IMR-90 (cell line): ENCODE data around the gene PPP1R13L. TPM values are rescaled to one million over a fixed set of nuclear protein-coding genes. Genes with fewer than 3 reads are reported as not detected.

Experiments
- ATAC-seq: fragments of 200-7000 bp; cut with Tn5 transposase; 2 replicates; pipeline ENCODE4 v1.9.1; 2020; ENCODE audit warnings: low read depth, mild to moderate bottlenecking, moderate library complexity
- BruUV-seq: library from RNA; stranded (reverse); fragments of 400-500 nt; replicated peaks from 2 replicates; lab custom pipeline; 2021; lab: Mats Ljungman, UMichigan
- CTCF ChIA-PET: fragments of 300-600 bp; formaldehyde crosslinking; extraction: SDS; loops from one replicate; lab custom pipeline; 2021; ENCODE audit warnings: antibody characterized with exemption; lab: Yijun Ruan, JAX
- POLR2A ChIA-PET: fragments of 300-600 bp; sonication (Branson Sonifier 250); formaldehyde crosslinking; loops from one replicate; lab custom pipeline; 2022; ENCODE audit warnings: antibody characterized with exemption; ENCODE audit not compliant: unreplicated experiment; lab: Charles Lee
- DNase-seq: peaks from one replicate; pipeline ENCODE4 v3.0.0; 2013
- H2AFZ ChIP-seq: replicated peaks from 2 replicates; pipeline ENCODE3; 2013; ENCODE audit warnings: low read length, mild to moderate bottlenecking; ENCODE audit not compliant: poor library complexity
- H2AK5ac ChIP-seq: 2 replicates; pipeline ENCODE4 v1.6.1; 2013; ENCODE audit warnings: low read depth, low read length, inconsistent platforms
- H2AK9ac ChIP-seq: replicated peaks from 2 replicates; pipeline ENCODE3; 2013; ENCODE audit warnings: mild to moderate bottlenecking, low read depth, low read length, moderate library complexity; ENCODE audit not compliant: poor library complexity
- H2BK120ac ChIP-seq: 2 replicates; pipeline ENCODE4 v1.6.1; 2013; ENCODE audit warnings: low read depth, low read length, inconsistent platforms
- H2BK15ac ChIP-seq: 3 replicates; pipeline ENCODE4 v1.6.1; 2013; ENCODE audit warnings: low read depth, low read length, inconsistent platforms
- H2BK20ac ChIP-seq: 2 replicates; pipeline ENCODE4 v1.6.1; 2013; ENCODE audit warnings: low read depth, mild to moderate bottlenecking, inconsistent platforms, low read length, moderate library complexity
- H2BK5ac ChIP-seq: 2 replicates; pipeline ENCODE4 v1.6.1; 2013; ENCODE audit warnings: mild to moderate bottlenecking, low read depth, low read length, inconsistent platforms; ENCODE audit not compliant: poor library complexity, severe bottlenecking
- H3K14ac ChIP-seq: replicated peaks from 2 replicates; pipeline ENCODE4 v1.6.1; 2013; ENCODE audit warnings: low read depth, low read length, inconsistent platforms
- H3K18ac ChIP-seq: 2 replicates; pipeline ENCODE4 v1.6.1; 2013; ENCODE audit warnings: low read depth, low read length, control low read depth
- H3K23ac ChIP-seq: 2 replicates; pipeline ENCODE4 v1.6.1; 2013; ENCODE audit warnings: low read depth, low read length, inconsistent platforms
- H3K27ac ChIP-seq: 2 replicates; pipeline ENCODE4 v1.5.1; 2013; ENCODE audit warnings: mild to moderate bottlenecking, control low read depth, low read length; ENCODE audit not compliant: insufficient read depth
- H3K27me3 ChIP-seq: 2 replicates; pipeline ENCODE4 v1.6.1; 2013; ENCODE audit warnings: low read length; ENCODE audit not compliant: control insufficient read depth, insufficient read depth
- H3K36me3 ChIP-seq: 2 replicates; pipeline ENCODE4 v1.6.1; 2013; ENCODE audit warnings: low read length, mixed read lengths; ENCODE audit not compliant: control insufficient read depth, insufficient read depth
- H3K4ac ChIP-seq: 2 replicates; pipeline ENCODE4 v1.6.1; 2013; ENCODE audit warnings: low read depth, low read length, inconsistent platforms
- H3K4me1 ChIP-seq: 2 replicates; pipeline ENCODE4 v1.6.1; 2013; ENCODE audit warnings: low read length, mixed read lengths; ENCODE audit not compliant: control insufficient read depth, insufficient read depth
- H3K4me2 ChIP-seq: 2 replicates; pipeline ENCODE4 v1.6.1; 2013; ENCODE audit warnings: low read depth, mild to moderate bottlenecking, control low read depth, low read length, moderate library complexity
- H3K4me3 ChIP-seq: 2 replicates; pipeline ENCODE4 v1.5.1; 2013; ENCODE audit warnings: low read depth, mild to moderate bottlenecking, control low read depth, low read length, moderate library complexity; ENCODE audit not compliant: insufficient read depth
- H3K56ac ChIP-seq: 2 replicates; pipeline ENCODE4 v1.6.1; 2013; ENCODE audit warnings: low read length, inconsistent platforms; ENCODE audit not compliant: insufficient read depth; ENCODE audit errors: extremely low read depth
- H3K79me1 ChIP-seq, 2 experiments: 2 replicates each; pipeline ENCODE4 v1.6.1; 2013; ENCODE audit warnings: low read length in 2 of 2, inconsistent platforms in 1 of 2, low read depth in 1 of 2
- H3K9ac ChIP-seq: 2 replicates; pipeline ENCODE4 v1.6.1; 2013; ENCODE audit warnings: low read depth, low read length, control low read depth
- H3K9me1 ChIP-seq: 2 replicates; pipeline ENCODE4 v1.6.1; 2013; ENCODE audit warnings: low read length, inconsistent platforms; ENCODE audit not compliant: insufficient read depth
- H3K9me3 ChIP-seq: 2 replicates; pipeline ENCODE4 v1.6.1; 2013; ENCODE audit warnings: low read length; ENCODE audit not compliant: control insufficient read depth, insufficient read depth
- H4K20me1 ChIP-seq: 2 replicates; pipeline ENCODE4 v1.6.1; 2013; ENCODE audit warnings: low read length, inconsistent platforms; ENCODE audit not compliant: insufficient read depth
- H4K5ac ChIP-seq: 2 replicates; pipeline ENCODE4 v1.6.1; 2013; ENCODE audit warnings: mild to moderate bottlenecking, low read depth, low read length, control low read depth
- H4K8ac ChIP-seq, 2 experiments: 2 replicates each; pipeline ENCODE4 v1.6.1; 2013; ENCODE audit warnings: low read depth in 2 of 2, low read length in 2 of 2, control low read depth in 1 of 2, inconsistent platforms in 1 of 2
- H4K91ac ChIP-seq: 2 replicates; pipeline ENCODE4 v1.6.1; 2013; ENCODE audit warnings: low read depth, low read length, inconsistent platforms; ENCODE audit not compliant: insufficient read depth
- BHLHE40 ChIP-seq: fragments of 150-350 bp; IDR thresholded peaks from 2 replicates; pipeline ENCODE4 v1.6.1; 2016; ENCODE audit warnings: mild to moderate bottlenecking, low read depth, low read length
- CEBPB ChIP-seq: IDR thresholded peaks from 2 replicates; pipeline ENCODE4 v1.6.1; 2012; ENCODE audit warnings: low read depth, low read length, improper control_type of control experiment
- CHD1 ChIP-seq: IDR thresholded peaks from 2 replicates; pipeline ENCODE4 v1.6.1; 2012; ENCODE audit warnings: low read depth, low read length, improper control_type of control experiment
- ELK1 ChIP-seq: fragments of 150-350 bp; IDR thresholded peaks from 2 replicates; pipeline ENCODE4 v1.6.1; 2016; ENCODE audit warnings: low read depth, mild to moderate bottlenecking, low read length, moderate library complexity, borderline replicate concordance
- FOS ChIP-seq: fragments of 150-350 bp; IDR thresholded peaks from 2 replicates; pipeline ENCODE4 v1.6.1; 2016; ENCODE audit warnings: low read depth, low read length
- MAFK ChIP-seq: IDR thresholded peaks from 2 replicates; pipeline ENCODE4 v1.6.1; 2012; ENCODE audit warnings: low read depth, low read length, improper control_type of control experiment
- MAZ ChIP-seq: IDR thresholded peaks from 2 replicates; pipeline ENCODE4 v1.6.1; 2012; ENCODE audit warnings: low read depth, mild to moderate bottlenecking, low read length, improper control_type of control experiment, moderate library complexity, borderline replicate concordance
- MXI1 ChIP-seq: IDR thresholded peaks from 2 replicates; pipeline ENCODE4 v1.6.1; 2012; ENCODE audit warnings: low read depth, mild to moderate bottlenecking, low read length, moderate library complexity, borderline replicate concordance
- NFE2L2 ChIP-seq: fragments of 150-350 bp; IDR thresholded peaks from 2 replicates; pipeline ENCODE4 v1.6.1; 2016; ENCODE audit warnings: low read depth, mild to moderate bottlenecking, low read length
- POLR2A ChIP-seq: IDR thresholded peaks from 2 replicates; pipeline ENCODE4 v1.6.1; 2012; ENCODE audit warnings: mild to moderate bottlenecking, low read depth, low read length
- RAD21 ChIP-seq: IDR thresholded peaks from 2 replicates; pipeline ENCODE4 v1.6.1; 2012; ENCODE audit warnings: low read length, improper control_type of control experiment
- RCOR1 ChIP-seq: IDR thresholded peaks from 2 replicates; pipeline ENCODE4 v1.6.1; 2012; ENCODE audit warnings: mild to moderate bottlenecking, low read length, improper control_type of control experiment; ENCODE audit not compliant: insufficient replicate concordance
- RFX5 ChIP-seq: IDR thresholded peaks from 2 replicates; pipeline ENCODE4 v1.8.0; 2012; ENCODE audit warnings: low read depth, mild to moderate bottlenecking, low read length, moderate library complexity
- SMC3 ChIP-seq: fragments of 150-350 bp; IDR thresholded peaks from 2 replicates; pipeline ENCODE4 v1.6.1; 2016; ENCODE audit warnings: low read depth, mild to moderate bottlenecking, antibody characterized with exemption, low read length, moderate library complexity
- WGBS, 2 experiments: methylation state at CpG; one replicate each; pipeline versions ENCODE4 v1.1.5 to v1.1.7; 2013; ENCODE audit warnings: missing lambda C conversion rate in 2 of 2; ENCODE audit not compliant: insufficient read length in 1 of 2; ENCODE audit errors: extremely low coverage in 2 of 2; 5-methylcytosine and 5-hydroxymethylcytosine counted together
- dilution Hi-C: fragments of 300-500 bp; cut with HindIII; formaldehyde crosslinking; loops from one replicate; pipeline ENCODE4 v1.14.3; 2018; ENCODE audit warnings: low sequenced_read_pairs; ENCODE audit not compliant: unreplicated experiment
- in situ Hi-C: fragments of 300-500 bp; cut with MboI; formaldehyde crosslinking; loops from 3 replicates; pipeline ENCODE4 v1.14.3; 2019; ENCODE audit warnings: low sequenced_read_pairs, inconsistent platforms, mixed read lengths
- intact Hi-C: fragments of 100-400 bp; cut with micrococcal nuclease; formaldehyde crosslinking; loops from 2 replicates; pipeline ENCODE4 v1.10.0; 2022
- polyA plus RNA-seq, 3 experiments: library from polyadenylated mRNA; depleted of rRNA; stranded (reverse); fragments of >200 nt; gene quantifications; 2 replicates each; pipeline ENCODE4 v1.2.3, GENCODE V29; 2012; ENCODE audit warnings: low replicate concordance in 1 of 3
- total RNA-seq: library from RNA; depleted of rRNA; stranded (reverse); fragments of >200 nt; gene quantifications from 2 replicates; pipeline ENCODE4 v1.2.3, GENCODE V29; 2012
- TF ChIP-seq, protein P1 (sequence below): fragments of 150-350 bp; IDR thresholded peaks from 2 replicates; pipeline ENCODE4 v1.6.1; 2017; ENCODE audit warnings: mild to moderate bottlenecking, antibody characterized with exemption, low read length, low read depth
- TF ChIP-seq, protein P2 (sequence below): conservative IDR thresholded peaks from 2 replicates; pipeline ENCODE4 v1.5.1; 2012; ENCODE audit warnings: mild to moderate bottlenecking, low read depth, low read length, improper control_type of control experiment

Gene PPP1R13L
- total and polyA plus RNA-seq, 2 of the 4 experiments (the other 2 are of a cell fraction), result 3.0 to 13.3 TPM

DNA sequence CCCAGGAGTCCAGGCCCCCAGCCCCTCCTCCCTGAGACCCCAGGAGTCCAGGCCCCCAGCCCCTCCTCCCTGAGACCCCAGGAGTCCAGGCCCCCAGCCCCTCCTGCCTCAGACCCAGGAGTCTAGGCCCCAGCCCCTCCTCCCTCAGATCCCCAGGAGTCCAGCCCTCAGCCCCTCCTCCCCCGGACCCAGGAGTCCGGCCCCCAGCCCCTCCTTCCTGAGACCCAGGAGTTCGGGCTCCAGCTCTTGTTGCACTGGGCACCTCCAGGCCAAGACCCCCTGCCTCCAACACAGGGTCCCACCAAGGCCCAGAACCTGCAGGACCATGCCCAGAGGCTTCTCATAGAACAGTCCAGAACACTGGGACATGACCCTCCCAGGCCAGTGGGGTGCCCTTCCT, 15.0 kb upstream of the PPP1R13L start:
- no peak for ATAC-seq
- no peak overlapping the region for H2BK5ac ChIP-seq
- H2BK120ac ChIP-seq, result no peak overlapping the region
- H4K20me1 ChIP-seq, result no peaks in the 10 kb centered on the region
- no peak overlapping the region for H3K56ac ChIP-seq
- H3K27me3 ChIP-seq, result no peaks in the 10 kb centered on the region
- H3K9me3 ChIP-seq, result no peaks in the 10 kb centered on the region
- no peak overlapping the region for H2AK9ac ChIP-seq
- intact Hi-C loops (no loop called here), dilution Hi-C loops (no loop called here), in situ Hi-C loops (no loop called here)
- no peak for TF ChIP-seq ELK1
- no peak for TF ChIP-seq MAZ
- TF ChIP-seq, protein P1, sequence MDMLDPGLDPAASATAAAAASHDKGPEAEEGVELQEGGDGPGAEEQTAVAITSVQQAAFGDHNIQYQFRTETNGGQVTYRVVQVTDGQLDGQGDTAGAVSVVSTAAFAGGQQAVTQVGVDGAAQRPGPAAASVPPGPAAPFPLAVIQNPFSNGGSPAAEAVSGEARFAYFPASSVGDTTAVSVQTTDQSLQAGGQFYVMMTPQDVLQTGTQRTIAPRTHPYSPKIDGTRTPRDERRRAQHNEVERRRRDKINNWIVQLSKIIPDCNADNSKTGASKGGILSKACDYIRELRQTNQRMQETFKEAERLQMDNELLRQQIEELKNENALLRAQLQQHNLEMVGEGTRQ, result no peak
- no peak for TF ChIP-seq POLR2A
- no peak for TF ChIP-seq RAD21
- TF ChIP-seq RFX5, result no peak
- TF ChIP-seq BHLHE40, result no peak
- TF ChIP-seq NFE2L2, result no peak
- TF ChIP-seq CEBPB, result no peak
- no peak for TF ChIP-seq SMC3
- TF ChIP-seq RCOR1, result no peak
- no peak for TF ChIP-seq MAFK
- no peak for TF ChIP-seq FOS
- TF ChIP-seq, protein P2, sequence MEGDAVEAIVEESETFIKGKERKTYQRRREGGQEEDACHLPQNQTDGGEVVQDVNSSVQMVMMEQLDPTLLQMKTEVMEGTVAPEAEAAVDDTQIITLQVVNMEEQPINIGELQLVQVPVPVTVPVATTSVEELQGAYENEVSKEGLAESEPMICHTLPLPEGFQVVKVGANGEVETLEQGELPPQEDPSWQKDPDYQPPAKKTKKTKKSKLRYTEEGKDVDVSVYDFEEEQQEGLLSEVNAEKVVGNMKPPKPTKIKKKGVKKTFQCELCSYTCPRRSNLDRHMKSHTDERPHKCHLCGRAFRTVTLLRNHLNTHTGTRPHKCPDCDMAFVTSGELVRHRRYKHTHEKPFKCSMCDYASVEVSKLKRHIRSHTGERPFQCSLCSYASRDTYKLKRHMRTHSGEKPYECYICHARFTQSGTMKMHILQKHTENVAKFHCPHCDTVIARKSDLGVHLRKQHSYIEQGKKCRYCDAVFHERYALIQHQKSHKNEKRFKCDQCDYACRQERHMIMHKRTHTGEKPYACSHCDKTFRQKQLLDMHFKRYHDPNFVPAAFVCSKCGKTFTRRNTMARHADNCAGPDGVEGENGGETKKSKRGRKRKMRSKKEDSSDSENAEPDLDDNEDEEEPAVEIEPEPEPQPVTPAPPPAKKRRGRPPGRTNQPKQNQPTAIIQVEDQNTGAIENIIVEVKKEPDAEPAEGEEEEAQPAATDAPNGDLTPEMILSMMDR, result no peak
- no peak for TF ChIP-seq CHD1
- no peak for TF ChIP-seq MXI1
- 50% methylated on average over 1 of the region's 3 CpGs; no CpG with 5 or more reads in 1 of the 2 experiments for WGBS, 2 experiments
- no peak overlapping the region for H3K4me3 ChIP-seq
- BruUV-seq, result no TSS peak
- H3K14ac ChIP-seq, result no peak overlapping the region
- no peaks in the 10 kb centered on the region; the same call in 1 of the 2 replicates for H3K9me1 ChIP-seq
- no peak for DNase-seq
- H4K91ac ChIP-seq, result no peak overlapping the region
- no peak overlapping the region for H3K4me2 ChIP-seq
- no peak overlapping the region for H4K8ac ChIP-seq
- H3K4ac ChIP-seq, result no peak overlapping the region
- no peak overlapping the region for H3K23ac ChIP-seq
- H3K27ac ChIP-seq, result no peak overlapping the region
- H4K5ac ChIP-seq, result no peak overlapping the region
- no peak overlapping the region for H3K9ac ChIP-seq
- no peak overlapping the region for H2BK20ac ChIP-seq
- ChIA-PET CTCF (no interaction called here), POLR2A (no interaction called here)
- H3K36me3 ChIP-seq, result peaks cover 43% of the 10 kb centered on the region
- no peak overlapping the region for H2AFZ ChIP-seq
- no peak overlapping the region for H2BK15ac ChIP-seq
- peaks cover 5% of the 10 kb centered on the region for H3K4me1 ChIP-seq
- peaks cover 14 to 51% of the 10 kb centered on the region in 2 experiments for H3K79me1 ChIP-seq
- H3K18ac ChIP-seq, result no peak overlapping the region
- H2AK5ac ChIP-seq, result no peak overlapping the region
